K562 (cell line): ENCODE results near the gene TMIGD2. TPM values are rescaled to one million over a fixed set of nuclear protein-coding genes. Genes with fewer than 3 reads are reported as not detected.

Source experiments
- CEBPG ChIP-seq, 3 experiments: fragments of 200-800 bp in 1 of 3; sonication (Bioruptor generic) in 1 of 3; sonication (generic) in 1 of 3; formaldehyde crosslinking in 1 of 3; IDR thresholded peaks in 2 of 3; conservative IDR thresholded peaks in 1 of 3; 2 replicates each; pipeline versions ENCODE4 v1.6.1 to v1.8.0; 2016 to 2022; ENCODE audit warnings: missing compliant biosample characterization in 2 of 3, missing genetic modification characterization in 2 of 3, mild to moderate bottlenecking in 1 of 3, missing genetic modification reagents in 1 of 3
- ESRRB ChIP-seq: fragments of 250-450 bp; sonication (Bioruptor Pico); IDR thresholded peaks from 2 replicates; pipeline ENCODE4 v1.5.0; 2020; ENCODE audit warnings: mild to moderate bottlenecking, moderate library complexity, borderline replicate concordance
- FOS ChIP-seq: IDR thresholded peaks from 3 replicates; pipeline ENCODE4 v1.6.1; 2011; ENCODE audit not compliant: insufficient read length; ENCODE audit errors: extremely low read depth
- FUS ChIP-seq: fragments of 200-400 bp; formaldehyde crosslinking; optimal IDR thresholded peaks from 2 replicates; pipeline ENCODE3; 2017; ENCODE audit warnings: low read depth, low read length
- HDAC1 ChIP-seq, 2 experiments: fragments of 450-650 bp; IDR thresholded peaks; 2 replicates each; pipeline ENCODE4 v1.6.1; 2016 to 2017; ENCODE audit warnings: inconsistent platforms in 1 of 2, mild to moderate bottlenecking in 1 of 2, moderate library complexity in 1 of 2
- HMGN3 ChIP-seq: IDR thresholded peaks from 2 replicates; pipeline ENCODE4 v1.6.1; 2011; ENCODE audit warnings: borderline replicate concordance, low read depth, mild to moderate bottlenecking, mixed read lengths, low read length; ENCODE audit not compliant: insufficient read length; ENCODE audit errors: extremely low read depth
- MTF1 ChIP-seq: fragments of 250-450 bp; sonication (Bioruptor Pico); IDR thresholded peaks from 2 replicates; pipeline ENCODE4 v1.9.0; 2021; ENCODE audit warnings: moderate library complexity, mild to moderate bottlenecking, inconsistent platforms, borderline replicate concordance
- NFATC3 ChIP-seq: fragments of 450-650 bp; IDR thresholded peaks from 2 replicates; pipeline ENCODE4 v1.6.1; 2017; ENCODE audit warnings: mild to moderate bottlenecking
- PHF20 ChIP-seq: fragments of 450-650 bp; IDR thresholded peaks from 2 replicates; pipeline ENCODE4 v1.6.1; 2018; ENCODE audit not compliant: partially characterized antibody
- POLR2G ChIP-seq: fragments of 200-400 bp; formaldehyde crosslinking; IDR thresholded peaks from 2 replicates; pipeline ENCODE4 v1.6.1; 2017; ENCODE audit warnings: low read depth, mild to moderate bottlenecking, antibody characterized with exemption, low read length, moderate library complexity
- SETDB1 ChIP-seq: IDR thresholded peaks from one replicate; pipeline ENCODE4 v1.6.1; 2012; ENCODE audit warnings: low read length, control low read depth, inconsistent platforms
- SOX6 ChIP-seq: fragments of 450-650 bp; IDR thresholded peaks from 2 replicates; pipeline ENCODE4 v1.6.1; 2014; ENCODE audit warnings: mild to moderate bottlenecking
- ZBTB7A ChIP-seq: IDR thresholded peaks from 2 replicates; pipeline ENCODE4 v1.6.1; 2011; ENCODE audit warnings: low read depth, mild to moderate bottlenecking, low read length, moderate library complexity, borderline replicate concordance; ENCODE audit not compliant: control insufficient read depth
- ZNF384 ChIP-seq: IDR thresholded peaks from 2 replicates; pipeline ENCODE4 v1.6.1; 2012; ENCODE audit warnings: low read depth, low read length, improper control_type of control experiment
- polyA plus RNA-seq, 8 experiments: library from polyadenylated mRNA; depleted of rRNA in 4 of 8; stranded (reverse) in 5 of 8; unstranded in 3 of 8; fragments of >200 nt; fragmentation: Nextera tagmentation in 2 of 8; fragmentation: Illumina TruSeq in 1 of 8; extraction: Ambion mirVana in 2 of 8; extraction: Trizol in 1 of 8; gene quantifications; 2 replicates each; pipeline versions ENCODE4 v1.2.1 to v1.2.3, GENCODE V29; 2011 to 2014; ENCODE audit warnings: inconsistent platforms in 1 of 8, missing spikeins in 1 of 8
- total RNA-seq, 7 experiments: library from RNA; depleted of rRNA in 6 of 7; stranded (reverse); fragments of >200 nt in 6 of 7; fragmentation: Illumina TruSeq in 2 of 7; extraction: Trizol in 2 of 7; gene quantifications; 2 replicates each; pipeline versions ENCODE4 v1.2.1 to v1.2.3, GENCODE V29; 2011 to 2021; ENCODE audit warnings: low replicate concordance in 1 of 7
- TF ChIP-seq, protein P1 (sequence below): sonication (generic); formaldehyde crosslinking; IDR thresholded peaks from 2 replicates; pipeline ENCODE4 v1.8.0; 2022; ENCODE audit warnings: mild to moderate bottlenecking, missing genetic modification reagents
- TF ChIP-seq, protein P2 (sequence below): fragments of 250-450 bp; sonication (Bioruptor Pico); IDR thresholded peaks from 2 replicates; pipeline ENCODE4 v1.4.0; 2020; ENCODE audit warnings: mild to moderate bottlenecking
- TF ChIP-seq, protein P3 (sequence below): fragments of 450-650 bp; formaldehyde crosslinking; IDR thresholded peaks from 2 replicates; pipeline ENCODE4 v1.4.0; 2020; ENCODE audit warnings: mild to moderate bottlenecking, moderate library complexity
- TF ChIP-seq, protein P4 (sequence below): IDR thresholded peaks from 2 replicates; pipeline ENCODE4 v1.6.1; 2011; ENCODE audit warnings: borderline replicate concordance, low read depth, mild to moderate bottlenecking, moderate library complexity, low read length; ENCODE audit not compliant: insufficient read depth, poor library complexity, severe bottlenecking
- TF ChIP-seq, protein P5 (sequence below): fragments of 150-350 bp; conservative IDR thresholded peaks from 2 replicates; pipeline ENCODE4 v1.6.1; 2014; ENCODE audit warnings: low read length

Gene TMIGD2
- total and polyA plus RNA-seq, 9 of the 15 experiments (the other 6 are each of a cell fraction or from before 2014, with no cell fraction given): not detected

DNA sequence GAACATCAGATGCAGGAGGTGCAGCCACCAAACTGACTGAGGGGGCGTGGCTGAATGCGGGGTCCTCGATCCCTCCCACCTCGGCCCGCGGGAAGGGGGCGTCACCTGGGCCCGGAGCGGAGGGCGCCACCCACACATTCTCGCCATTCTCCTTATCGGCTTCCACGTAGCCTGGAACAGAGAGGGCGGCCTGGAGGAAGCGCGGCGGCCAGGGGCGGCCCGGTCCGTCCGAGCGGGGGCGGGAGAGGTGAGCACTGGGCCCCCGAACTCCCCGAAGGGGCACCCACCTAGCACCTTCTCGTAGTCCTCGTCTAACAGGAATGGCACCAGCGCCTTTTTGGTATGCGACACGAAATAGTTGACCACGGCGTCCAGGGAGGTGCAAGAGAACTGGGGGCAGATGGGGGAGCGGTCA, 24.7 kb upstream of the TMIGD2 start (continued):
- no peak for TF ChIP-seq POLR2G
- TF ChIP-seq, protein P1, sequence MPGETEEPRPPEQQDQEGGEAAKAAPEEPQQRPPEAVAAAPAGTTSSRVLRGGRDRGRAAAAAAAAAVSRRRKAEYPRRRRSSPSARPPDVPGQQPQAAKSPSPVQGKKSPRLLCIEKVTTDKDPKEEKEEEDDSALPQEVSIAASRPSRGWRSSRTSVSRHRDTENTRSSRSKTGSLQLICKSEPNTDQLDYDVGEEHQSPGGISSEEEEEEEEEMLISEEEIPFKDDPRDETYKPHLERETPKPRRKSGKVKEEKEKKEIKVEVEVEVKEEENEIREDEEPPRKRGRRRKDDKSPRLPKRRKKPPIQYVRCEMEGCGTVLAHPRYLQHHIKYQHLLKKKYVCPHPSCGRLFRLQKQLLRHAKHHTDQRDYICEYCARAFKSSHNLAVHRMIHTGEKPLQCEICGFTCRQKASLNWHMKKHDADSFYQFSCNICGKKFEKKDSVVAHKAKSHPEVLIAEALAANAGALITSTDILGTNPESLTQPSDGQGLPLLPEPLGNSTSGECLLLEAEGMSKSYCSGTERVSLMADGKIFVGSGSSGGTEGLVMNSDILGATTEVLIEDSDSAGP (CRISPR knock-in tag): no peak
- no peak for TF ChIP-seq ZNF384
- no peak for TF ChIP-seq HMGN3
- no peak for TF ChIP-seq FOS
- TF ChIP-seq HDAC1 (IDR thresholded peaks at IDR 0.05): no peak
- TF ChIP-seq NFATC3: no peak
- TF ChIP-seq, protein P2, sequence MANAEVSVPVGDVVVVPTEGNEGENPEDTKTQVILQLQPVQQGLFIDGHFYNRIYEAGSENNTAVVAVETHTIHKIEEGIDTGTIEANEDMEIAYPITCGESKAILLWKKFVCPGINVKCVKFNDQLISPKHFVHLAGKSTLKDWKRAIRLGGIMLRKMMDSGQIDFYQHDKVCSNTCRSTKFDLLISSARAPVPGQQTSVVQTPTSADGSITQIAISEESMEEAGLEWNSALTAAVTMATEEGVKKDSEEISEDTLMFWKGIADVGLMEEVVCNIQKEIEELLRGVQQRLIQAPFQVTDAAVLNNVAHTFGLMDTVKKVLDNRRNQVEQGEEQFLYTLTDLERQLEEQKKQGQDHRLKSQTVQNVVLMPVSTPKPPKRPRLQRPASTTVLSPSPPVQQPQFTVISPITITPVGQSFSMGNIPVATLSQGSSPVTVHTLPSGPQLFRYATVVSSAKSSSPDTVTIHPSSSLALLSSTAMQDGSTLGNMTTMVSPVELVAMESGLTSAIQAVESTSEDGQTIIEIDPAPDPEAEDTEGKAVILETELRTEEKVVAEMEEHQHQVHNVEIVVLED: no peak
- no peak for TF ChIP-seq MTF1
- TF ChIP-seq, protein P3, sequence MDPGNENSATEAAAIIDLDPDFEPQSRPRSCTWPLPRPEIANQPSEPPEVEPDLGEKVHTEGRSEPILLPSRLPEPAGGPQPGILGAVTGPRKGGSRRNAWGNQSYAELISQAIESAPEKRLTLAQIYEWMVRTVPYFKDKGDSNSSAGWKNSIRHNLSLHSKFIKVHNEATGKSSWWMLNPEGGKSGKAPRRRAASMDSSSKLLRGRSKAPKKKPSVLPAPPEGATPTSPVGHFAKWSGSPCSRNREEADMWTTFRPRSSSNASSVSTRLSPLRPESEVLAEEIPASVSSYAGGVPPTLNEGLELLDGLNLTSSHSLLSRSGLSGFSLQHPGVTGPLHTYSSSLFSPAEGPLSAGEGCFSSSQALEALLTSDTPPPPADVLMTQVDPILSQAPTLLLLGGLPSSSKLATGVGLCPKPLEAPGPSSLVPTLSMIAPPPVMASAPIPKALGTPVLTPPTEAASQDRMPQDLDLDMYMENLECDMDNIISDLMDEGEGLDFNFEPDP (CRISPR knock-in tag): no peak
- TF ChIP-seq FUS: no peak
- no peak for TF ChIP-seq SOX6
- TF ChIP-seq, protein P4, sequence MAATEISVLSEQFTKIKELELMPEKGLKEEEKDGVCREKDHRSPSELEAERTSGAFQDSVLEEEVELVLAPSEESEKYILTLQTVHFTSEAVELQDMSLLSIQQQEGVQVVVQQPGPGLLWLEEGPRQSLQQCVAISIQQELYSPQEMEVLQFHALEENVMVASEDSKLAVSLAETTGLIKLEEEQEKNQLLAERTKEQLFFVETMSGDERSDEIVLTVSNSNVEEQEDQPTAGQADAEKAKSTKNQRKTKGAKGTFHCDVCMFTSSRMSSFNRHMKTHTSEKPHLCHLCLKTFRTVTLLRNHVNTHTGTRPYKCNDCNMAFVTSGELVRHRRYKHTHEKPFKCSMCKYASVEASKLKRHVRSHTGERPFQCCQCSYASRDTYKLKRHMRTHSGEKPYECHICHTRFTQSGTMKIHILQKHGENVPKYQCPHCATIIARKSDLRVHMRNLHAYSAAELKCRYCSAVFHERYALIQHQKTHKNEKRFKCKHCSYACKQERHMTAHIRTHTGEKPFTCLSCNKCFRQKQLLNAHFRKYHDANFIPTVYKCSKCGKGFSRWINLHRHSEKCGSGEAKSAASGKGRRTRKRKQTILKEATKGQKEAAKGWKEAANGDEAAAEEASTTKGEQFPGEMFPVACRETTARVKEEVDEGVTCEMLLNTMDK: no peak
- no peak for TF ChIP-seq SETDB1
- TF ChIP-seq, protein P5, sequence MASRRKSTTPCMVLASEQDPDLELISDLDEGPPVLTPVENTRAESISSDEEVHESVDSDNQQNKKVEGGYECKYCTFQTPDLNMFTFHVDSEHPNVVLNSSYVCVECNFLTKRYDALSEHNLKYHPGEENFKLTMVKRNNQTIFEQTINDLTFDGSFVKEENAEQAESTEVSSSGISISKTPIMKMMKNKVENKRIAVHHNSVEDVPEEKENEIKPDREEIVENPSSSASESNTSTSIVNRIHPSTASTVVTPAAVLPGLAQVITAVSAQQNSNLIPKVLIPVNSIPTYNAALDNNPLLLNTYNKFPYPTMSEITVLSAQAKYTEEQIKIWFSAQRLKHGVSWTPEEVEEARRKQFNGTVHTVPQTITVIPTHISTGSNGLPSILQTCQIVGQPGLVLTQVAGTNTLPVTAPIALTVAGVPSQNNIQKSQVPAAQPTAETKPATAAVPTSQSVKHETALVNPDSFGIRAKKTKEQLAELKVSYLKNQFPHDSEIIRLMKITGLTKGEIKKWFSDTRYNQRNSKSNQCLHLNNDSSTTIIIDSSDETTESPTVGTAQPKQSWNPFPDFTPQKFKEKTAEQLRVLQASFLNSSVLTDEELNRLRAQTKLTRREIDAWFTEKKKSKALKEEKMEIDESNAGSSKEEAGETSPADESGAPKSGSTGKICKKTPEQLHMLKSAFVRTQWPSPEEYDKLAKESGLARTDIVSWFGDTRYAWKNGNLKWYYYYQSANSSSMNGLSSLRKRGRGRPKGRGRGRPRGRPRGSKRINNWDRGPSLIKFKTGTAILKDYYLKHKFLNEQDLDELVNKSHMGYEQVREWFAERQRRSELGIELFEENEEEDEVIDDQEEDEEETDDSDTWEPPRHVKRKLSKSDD: no peak
- no peak for TF ChIP-seq CEBPG (CRISPR knock-in tag; IDR thresholded peaks at IDR 0.05)
- TF ChIP-seq CEBPG (tag; conservative IDR thresholded peaks at IDR 0.05 in 1 of 2, IDR thresholded peaks at IDR 0.05 in 1 of 2): no peak
- peak; percentile 73 for TF ChIP-seq ZBTB7A
- no peak for TF ChIP-seq PHF20
- TF ChIP-seq ESRRB: no peak
